ENCODE results near the gene FGFRL1.
"Not testable (repeated sequence)": the region's sequence is repeated elsewhere in the genome, so short reads cannot be mapped to it uniquely, and the experiment has no call there.

FGFRL1 gene

GRCh38 chr4:993111-994029, 18.1 kb upstream of the FGFRL1 start, which contains the start of gene SLC26A1:
Gene SLC26A1 (minus strand): TSS chr4:993404. CDS start chr4:991703, 1,701 bp downstream.
- DNase-seq: no peak

- DNase-seq: no peak
Observed at GRCh38 chr4:995311-996026, 16.0 kb upstream of the FGFRL1 start.

- DNase-seq: no peak
Observed at GRCh38 chr4:996030-996996, 15.1 kb upstream of the FGFRL1 start.

- no peak for DNase-seq
Observed at GRCh38 chr4:996997-997374, 14.4 kb upstream of the FGFRL1 start.

- DNase-seq: no peak
Observed at GRCh38 chr4:997375-998071, 13.9 kb upstream of the FGFRL1 start.

GRCh38 chr4:998096-998691, 13.2 kb upstream of the FGFRL1 start:
- DNase-seq: no peak

GRCh38 chr4:999240-999863, 12.1 kb upstream of the FGFRL1 start:
- not testable (repeated sequence) for DNase-seq

GRCh38 chr4:999882-1000425, 11.5 kb upstream of the FGFRL1 start:
- DNase-seq: no peak

- DNase-seq: no peak
Observed at GRCh38 chr4:1000686-1001260, 10.7 kb upstream of the FGFRL1 start.

- DNase-seq: no peak
Observed at GRCh38 chr4:1001561-1002130, 9.8 kb upstream of the FGFRL1 start.

- no peak for DNase-seq
Observed at GRCh38 chr4:1002131-1002630, 9.2 kb upstream of the FGFRL1 start.

GRCh38 chr4:1002631-1003251, 8.7 kb upstream of the FGFRL1 start:
- no peak for DNase-seq

GRCh38 chr4:1003271-1004070, 8.0 kb upstream of the FGFRL1 start:
- DNase-seq: no peak

GRCh38 chr4:1004071-1004418, 7.4 kb upstream of the FGFRL1 start:
- DNase-seq: no peak

GRCh38 chr4:1004557-1005485, 6.6 kb upstream of the FGFRL1 start:
- no peak for DNase-seq

GRCh38 chr4:1006856-1007255, 4.6 kb upstream of the FGFRL1 start:
- no peak for DNase-seq

GRCh38 chr4:1008840-1009541, 2.4 kb upstream of the FGFRL1 start:
- no peak for DNase-seq

All from NCI-H1092 (cell line).